HAP-1 (cell line): ENCODE results near the gene TARS3.

Experiments used
- DNase-seq, 2 experiments: peaks; one replicate each; pipeline ENCODE4 v3.0.0-alpha.2; 2016 to 2020; ENCODE audit warnings: low spot score in 2 of 2
- H3K27me3 ChIP-seq: fragments of 250-450 bp; sonication (Bioruptor Pico); 2 replicates; pipeline ENCODE4 v1.5.1; 2020; ENCODE audit warnings: low read depth, mild to moderate bottlenecking, moderate library complexity
- H3K36me3 ChIP-seq: fragments of 250-450 bp; sonication (Bioruptor Pico); replicated peaks from 2 replicates; pipeline ENCODE4 v1.5.1; 2020; ENCODE audit warnings: mild to moderate bottlenecking
- H3K4me1 ChIP-seq: fragments of 250-450 bp; sonication (Bioruptor Pico); 2 replicates; pipeline ENCODE4 v1.5.1; 2020; ENCODE audit warnings: mild to moderate bottlenecking
- H3K4me3 ChIP-seq: fragments of 250-450 bp; sonication (Bioruptor Pico); 2 replicates; pipeline ENCODE4 v1.5.1; 2020; ENCODE audit warnings: mild to moderate bottlenecking, moderate library complexity
- H3K9me3 ChIP-seq: fragments of 250-450 bp; sonication (Bioruptor Pico); 2 replicates; pipeline ENCODE4 v1.5.1; 2020; ENCODE audit warnings: mild to moderate bottlenecking, moderate library complexity
- in situ Hi-C: fragments of 300-500 bp; cut with MboI; formaldehyde crosslinking; loops from 3 replicates; pipeline ENCODE4 v1.14.3; 2020; ENCODE audit warnings: low sequenced_read_pairs, inconsistent platforms, mixed read lengths

TARS3 gene

GRCh38 chr15:101686718-101687117 is 37.6 kb downstream of the TARS3 start:
- no peaks in the 10 kb centered on the region for H3K4me1 ChIP-seq
- no peaks in the 10 kb centered on the region for H3K27me3 ChIP-seq
- no peak for DNase-seq
- in situ Hi-C loops: no loop called here
- no peak overlapping the region for H3K4me3 ChIP-seq
- H3K36me3 ChIP-seq: peaks cover 4% of the 10 kb centered on the region; the same call in 1 of the 2 replicates
- no peaks in the 10 kb centered on the region for H3K9me3 ChIP-seq

GRCh38 chr15:101684877-101685276 is 39.4 kb downstream of the TARS3 start:
- no peak overlapping the region for H3K4me3 ChIP-seq
- in situ Hi-C loops: no loop called here
- H3K36me3 ChIP-seq: peaks cover 4% of the 10 kb centered on the region; the same call in 1 of the 2 replicates
- no peaks in the 10 kb centered on the region for H3K27me3 ChIP-seq
- H3K4me1 ChIP-seq: no peaks in the 10 kb centered on the region
- no peak for DNase-seq
- H3K9me3 ChIP-seq: no peaks in the 10 kb centered on the region

DNA sequence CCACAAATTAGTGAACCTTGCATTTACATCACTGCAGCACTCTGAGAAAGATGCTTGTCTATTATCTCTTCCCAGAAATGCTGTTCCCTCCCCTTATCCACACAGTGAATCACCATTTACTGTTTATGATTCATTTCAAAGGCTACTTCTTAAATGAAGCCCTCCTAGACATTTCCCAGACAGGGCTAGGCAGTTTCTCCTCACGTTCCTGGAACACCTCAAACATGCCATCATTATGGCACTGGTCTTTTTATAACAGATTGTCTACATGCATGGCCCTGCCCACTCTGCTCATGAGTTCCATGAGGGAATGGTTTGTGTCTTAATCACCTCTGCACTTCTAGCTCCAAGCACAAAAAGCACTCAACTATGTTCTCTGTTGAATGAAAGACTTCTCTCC is 39.9 kb downstream of the TARS3 start:
- Histone ChIP-seq H3K4me1 (no peaks in the 10 kb centered on the region), H3K36me3 (peaks cover 4% of the 10 kb centered on the region; the same call in 1 of the 2 replicates), H3K4me3 (no peak overlapping the region), H3K27me3 (no peaks in the 10 kb centered on the region), H3K9me3 (no peaks in the 10 kb centered on the region)
- in situ Hi-C loops: no loop called here
- no peak for DNase-seq

DNA sequence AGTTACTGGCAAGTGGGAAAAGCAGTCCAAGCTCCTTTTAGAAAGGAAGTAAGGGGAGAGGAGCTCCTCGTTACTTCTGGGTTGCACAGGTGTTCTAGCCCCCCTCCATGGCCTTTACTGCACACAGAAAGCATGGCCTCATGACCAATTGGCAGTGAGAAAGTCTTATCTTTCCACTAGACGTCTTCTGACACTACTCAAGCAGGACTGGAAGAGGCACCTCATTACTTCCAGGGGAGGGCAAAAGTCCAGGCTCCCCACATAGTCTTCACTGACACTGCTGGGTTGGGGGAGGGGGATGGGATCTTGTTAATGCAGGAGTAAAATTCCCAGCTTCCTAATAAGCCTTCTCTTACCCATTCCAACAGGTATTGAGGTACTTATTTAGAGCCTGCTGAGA is 44.5 kb downstream of the TARS3 start:
- H3K9me3 ChIP-seq: no peaks in the 10 kb centered on the region
- H3K36me3 ChIP-seq: 0 out of 2 replicates have a peak, but pooled peaks cover 4% of the 10 kb centered on the region
- no peaks in the 10 kb centered on the region for H3K4me1 ChIP-seq
- no peaks in the 10 kb centered on the region for H3K27me3 ChIP-seq
- no peak overlapping the region for H3K4me3 ChIP-seq
- in situ Hi-C loops: no loop called here
- DNase-seq: no peak

DNA sequence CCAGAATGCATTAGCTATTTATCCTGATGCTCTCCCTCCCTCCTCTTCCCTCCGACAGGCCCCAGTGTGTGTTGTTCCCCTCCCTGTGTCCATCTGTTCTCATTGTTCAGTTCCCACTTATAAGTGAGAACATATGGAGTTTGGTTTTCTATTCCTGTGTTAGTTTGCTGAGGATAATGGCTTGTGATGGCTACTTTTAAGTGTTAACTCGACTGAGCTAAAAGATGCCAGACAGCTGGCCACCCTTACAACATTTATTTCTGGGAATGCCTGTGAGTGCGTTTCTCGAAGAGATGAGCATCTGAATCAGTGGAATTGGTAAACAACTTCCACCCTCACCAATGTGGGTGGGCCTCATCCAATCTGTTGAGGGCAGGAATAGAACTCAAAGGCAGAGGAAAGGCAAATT is 47.3 kb downstream of the TARS3 start:
- Histone ChIP-seq H3K27me3 (no peaks in the 10 kb centered on the region), H3K9me3 (no peaks in the 10 kb centered on the region), H3K36me3 (peaks cover 5% of the 10 kb centered on the region), H3K4me3 (no peak overlapping the region), H3K4me1 (no peaks in the 10 kb centered on the region)
- DNase-seq: no peak
- in situ Hi-C loops: no loop called here

- no peak for DNase-seq
- in situ Hi-C loops: no loop called here
- no peaks in the 10 kb centered on the region for H3K27me3 ChIP-seq
Observed at GRCh38 chr15:101675796-101676582, 48.3 kb downstream of the TARS3 start.

DNA sequence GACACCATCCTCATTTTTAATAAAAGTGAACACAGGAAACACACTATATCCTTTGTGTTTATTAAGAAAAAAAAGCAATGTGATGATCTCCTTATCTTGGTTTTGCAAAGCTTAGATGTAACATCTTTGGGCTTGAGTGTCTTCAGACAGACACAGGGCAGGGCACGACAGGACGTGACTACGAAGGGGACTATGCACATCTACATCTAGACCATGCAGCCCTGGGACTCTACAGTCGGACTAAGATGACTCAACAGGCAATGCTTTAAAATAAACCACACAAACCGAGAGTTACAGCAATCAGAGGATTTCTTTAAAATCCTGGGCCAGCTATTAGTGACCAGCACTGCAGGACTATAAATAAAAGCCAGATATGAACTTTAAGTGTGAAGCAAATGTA is 49.3 kb downstream of the TARS3 start:
- in situ Hi-C loops: no loop called here
- H3K36me3 ChIP-seq: peaks cover 5% of the 10 kb centered on the region
- no peak overlapping the region for H3K4me3 ChIP-seq
- no peaks in the 10 kb centered on the region for H3K27me3 ChIP-seq
- DNase-seq: no peak
- H3K9me3 ChIP-seq: no peaks in the 10 kb centered on the region
- no peaks in the 10 kb centered on the region for H3K4me1 ChIP-seq

More at GRCh38 chr15:101675796-101676582, 48.3 kb downstream of the TARS3 start:
- Histone ChIP-seq H3K4me3 (no peak overlapping the region), H3K36me3 (peaks cover 5% of the 10 kb centered on the region), H3K4me1 (no peaks in the 10 kb centered on the region), H3K9me3 (no peaks in the 10 kb centered on the region)

DNA sequence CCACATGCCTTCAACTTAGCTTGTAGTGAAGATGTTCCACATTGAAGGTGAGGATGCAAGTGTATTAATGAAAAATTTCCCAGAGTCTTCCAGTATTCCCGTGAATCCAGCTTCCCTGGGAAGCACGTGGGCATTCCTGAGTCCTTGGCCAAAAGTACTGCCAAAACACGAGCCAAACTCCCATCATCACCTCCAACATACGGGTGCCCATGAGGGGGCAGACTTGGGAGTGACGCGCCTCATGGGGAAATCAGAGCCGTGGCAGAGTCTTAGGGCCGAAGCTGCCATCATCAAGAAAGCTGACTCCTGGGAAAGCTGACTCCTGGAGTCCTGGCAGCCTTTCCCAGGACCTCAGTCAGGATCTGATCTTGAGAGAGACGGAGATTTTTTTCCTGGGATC is 52.0 kb downstream of the TARS3 start:
- in situ Hi-C loops: no loop called here

DNA sequence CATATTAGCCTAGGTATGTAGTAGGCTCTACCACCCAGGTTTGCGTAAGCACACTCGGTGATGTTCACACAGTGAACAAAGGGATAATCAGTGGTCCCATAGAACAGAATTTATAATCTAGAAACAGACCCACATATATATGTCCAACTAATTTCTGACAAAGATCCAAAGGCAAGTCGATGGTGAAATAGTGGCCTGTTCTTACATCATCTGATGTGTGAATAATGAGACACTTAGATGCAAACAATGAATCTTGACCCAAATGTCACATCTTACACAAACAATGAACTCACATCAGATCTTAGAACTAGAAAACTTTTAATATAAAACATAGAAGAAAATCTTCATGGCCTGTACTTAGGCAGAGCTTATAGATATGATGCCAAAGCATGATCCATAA is 54.5 kb downstream of the TARS3 start:
- no peak for DNase-seq
- H3K4me1 ChIP-seq: peaks cover 5% of the 10 kb centered on the region; the same call in 1 of the 2 replicates
- H3K27me3 ChIP-seq: no peaks in the 10 kb centered on the region
- peaks cover 5% of the 10 kb centered on the region for H3K36me3 ChIP-seq
- no peaks in the 10 kb centered on the region for H3K9me3 ChIP-seq
- H3K4me3 ChIP-seq: no peak overlapping the region
- in situ Hi-C loops: no loop called here

More for the DNA sequence above, 52.0 kb downstream of the TARS3 start:
- peaks cover 5% of the 10 kb centered on the region for H3K36me3 ChIP-seq
- DNase-seq: no peak
- no peaks in the 10 kb centered on the region for H3K9me3 ChIP-seq
- H3K27me3 ChIP-seq: no peaks in the 10 kb centered on the region
- H3K4me3 ChIP-seq: no peak overlapping the region
- H3K4me1 ChIP-seq: no peaks in the 10 kb centered on the region

- no peak for DNase-seq
- Histone ChIP-seq H3K4me3 (no peak overlapping the region), H3K36me3 (no peaks in the 10 kb centered on the region), H3K4me1 (peaks cover 9% of the 10 kb centered on the region; the same call in 1 of the 2 replicates), H3K27me3 (no peaks in the 10 kb centered on the region), H3K9me3 (no peaks in the 10 kb centered on the region)
- in situ Hi-C loops: no loop called here
Observed at GRCh38 chr15:101667881-101668280, 56.4 kb downstream of the TARS3 start.

DNA sequence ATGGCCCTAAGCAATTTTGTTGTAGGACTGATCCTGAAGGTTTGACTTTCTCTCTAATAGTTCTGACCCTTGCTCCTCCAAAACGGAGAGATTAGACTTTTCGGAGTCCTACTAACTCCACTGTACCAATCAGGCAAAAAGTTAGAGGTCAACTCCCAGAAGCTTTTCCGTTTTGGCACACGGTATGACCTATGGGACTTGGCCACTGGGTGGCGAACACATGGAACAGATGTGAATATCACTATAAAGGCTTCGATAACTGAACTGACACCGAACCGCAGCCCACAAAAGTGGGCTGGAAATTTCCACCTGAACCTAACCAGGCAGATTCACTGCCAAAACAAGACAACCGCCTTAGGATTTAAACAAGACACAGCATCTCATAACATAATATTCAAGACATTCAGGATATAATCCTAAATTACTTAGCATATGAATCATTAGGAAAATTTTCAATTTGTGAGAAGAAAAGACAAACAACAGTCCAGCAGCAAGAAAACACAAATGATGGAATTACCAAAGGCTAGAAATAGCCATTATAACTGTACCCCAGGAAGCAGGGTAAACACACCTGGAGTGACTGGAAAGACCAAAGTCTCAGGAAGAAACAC is 59.9 kb downstream of the TARS3 start:
- in situ Hi-C loops: no loop called here
- H3K4me1 ChIP-seq: peaks cover 9% of the 10 kb centered on the region; the same call in 1 of the 2 replicates
- H3K9me3 ChIP-seq: no peaks in the 10 kb centered on the region
- H3K36me3 ChIP-seq: no peaks in the 10 kb centered on the region
- H3K27me3 ChIP-seq: no peaks in the 10 kb centered on the region
- DNase-seq: peak in 1 of 2 experiments; percentile 36
- no peak overlapping the region for H3K4me3 ChIP-seq

GRCh38 chr15:101662203-101662602 is 62.1 kb downstream of the TARS3 start:
- no peak overlapping the region for H3K4me3 ChIP-seq
- H3K9me3 ChIP-seq: no peaks in the 10 kb centered on the region
- H3K36me3 ChIP-seq: no peaks in the 10 kb centered on the region
- H3K27me3 ChIP-seq: no peaks in the 10 kb centered on the region
- in situ Hi-C loops: no loop called here
- H3K4me1 ChIP-seq: peaks cover 9% of the 10 kb centered on the region; the same call in 1 of the 2 replicates
- DNase-seq: no peak

DNA sequence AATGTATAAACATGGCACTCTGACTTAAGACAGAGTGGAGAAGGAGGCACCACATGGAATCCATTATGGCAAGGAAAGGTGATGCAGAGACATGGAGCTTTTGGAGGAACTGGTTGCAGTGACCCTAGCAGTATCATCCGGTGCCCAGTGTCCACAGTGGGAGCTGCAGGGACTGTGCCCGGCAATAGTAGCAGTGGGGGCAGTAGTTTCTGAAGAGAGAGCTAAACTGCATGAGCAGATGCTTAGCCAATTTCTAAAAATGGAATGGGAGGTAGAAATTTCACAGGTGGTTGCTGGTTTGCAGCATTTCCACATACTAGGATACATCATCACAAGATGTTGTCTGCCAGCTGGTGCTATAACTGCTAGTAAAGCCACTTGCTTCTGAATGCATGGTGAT is 64.3 kb downstream of the TARS3 start:
- 0 out of 2 replicates have a peak, but pooled peaks cover 4% of the 10 kb centered on the region for H3K4me1 ChIP-seq
- H3K27me3 ChIP-seq: no peaks in the 10 kb centered on the region
- no peak for DNase-seq
- in situ Hi-C loops: no loop called here
- H3K9me3 ChIP-seq: no peaks in the 10 kb centered on the region
- H3K4me3 ChIP-seq: no peak overlapping the region
- no peaks in the 10 kb centered on the region for H3K36me3 ChIP-seq
